ENCODE results near the gene FANCL.

DNA sequence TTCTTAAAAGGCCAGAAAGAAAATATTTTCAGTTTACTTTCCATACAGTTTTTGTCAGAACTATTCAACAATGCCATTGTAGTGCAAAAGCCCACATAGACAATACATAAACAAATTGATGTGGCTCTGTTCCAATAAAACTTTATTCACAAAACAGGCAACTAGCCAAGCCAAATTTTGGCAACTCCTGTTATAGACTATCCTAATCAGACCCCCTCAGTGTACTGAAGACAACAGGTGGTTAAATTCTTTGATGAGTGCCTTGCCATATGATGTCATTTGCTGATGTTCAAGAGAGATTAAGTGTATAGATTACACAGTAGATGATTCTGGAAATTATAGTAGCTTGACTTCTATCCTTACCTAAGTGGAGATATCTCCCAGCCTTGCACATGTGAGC, 83.4 kb downstream of the FANCL start:
- TF ChIP-seq POLR2A (IDR thresholded peaks at IDR 0.05), result no peak
- TF ChIP-seq, protein P1, sequence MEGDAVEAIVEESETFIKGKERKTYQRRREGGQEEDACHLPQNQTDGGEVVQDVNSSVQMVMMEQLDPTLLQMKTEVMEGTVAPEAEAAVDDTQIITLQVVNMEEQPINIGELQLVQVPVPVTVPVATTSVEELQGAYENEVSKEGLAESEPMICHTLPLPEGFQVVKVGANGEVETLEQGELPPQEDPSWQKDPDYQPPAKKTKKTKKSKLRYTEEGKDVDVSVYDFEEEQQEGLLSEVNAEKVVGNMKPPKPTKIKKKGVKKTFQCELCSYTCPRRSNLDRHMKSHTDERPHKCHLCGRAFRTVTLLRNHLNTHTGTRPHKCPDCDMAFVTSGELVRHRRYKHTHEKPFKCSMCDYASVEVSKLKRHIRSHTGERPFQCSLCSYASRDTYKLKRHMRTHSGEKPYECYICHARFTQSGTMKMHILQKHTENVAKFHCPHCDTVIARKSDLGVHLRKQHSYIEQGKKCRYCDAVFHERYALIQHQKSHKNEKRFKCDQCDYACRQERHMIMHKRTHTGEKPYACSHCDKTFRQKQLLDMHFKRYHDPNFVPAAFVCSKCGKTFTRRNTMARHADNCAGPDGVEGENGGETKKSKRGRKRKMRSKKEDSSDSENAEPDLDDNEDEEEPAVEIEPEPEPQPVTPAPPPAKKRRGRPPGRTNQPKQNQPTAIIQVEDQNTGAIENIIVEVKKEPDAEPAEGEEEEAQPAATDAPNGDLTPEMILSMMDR (IDR thresholded peaks at IDR 0.05), result no peak

Measured in heart left ventricle (tissue), 13 donors.